GM21526 (cell line): ENCODE measurements around the gene KPNA5.
"Not testable (repeated sequence)": the region's sequence is repeated elsewhere in the genome, so short reads cannot be mapped to it uniquely, and the experiment has no call there.

ENCODE experiments used
- ATAC-seq: cut with Tn5 transposase; IDR thresholded peaks from one replicate; pipeline ENCODE4 v1.9.1; 2021; ENCODE audit warnings: moderate library complexity; ENCODE audit not compliant: unreplicated experiment, low FRiP score

Gene KPNA5

GRCh38 chr6:116680880-116681672 lies at the start of gene KPNA5:
Gene KPNA5, plus strand, starts transcription at chr6:116681211. Its CDS starts 124 bp downstream, at chr6:116681335.
- ATAC-seq = peak; percentile 95

- no peak for ATAC-seq
Observed at GRCh38 chr6:116631379-116631990, 49.5 kb upstream of the KPNA5 start.

GRCh38 chr6:116633685-116634084 lies 47.3 kb upstream of the KPNA5 start:
- ATAC-seq = no peak

DNA sequence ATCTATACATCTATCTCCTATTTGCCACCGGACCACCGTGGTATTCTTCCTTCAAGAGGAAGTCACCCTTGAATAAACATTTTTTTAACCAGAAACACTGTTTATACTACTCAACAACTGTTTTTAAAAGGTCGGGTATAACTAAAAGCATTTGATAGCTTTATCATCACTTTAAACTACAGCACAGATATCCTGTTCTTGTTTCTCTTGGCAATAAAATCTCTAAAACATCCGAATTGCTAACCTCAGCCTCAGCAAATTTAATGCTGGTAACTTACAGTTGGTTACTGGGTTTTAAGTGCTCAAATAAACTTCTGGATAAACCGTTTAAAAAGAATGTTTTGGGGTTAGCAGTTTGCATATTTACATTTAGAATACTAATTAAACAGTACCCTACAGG lies 32.9 kb upstream of the KPNA5 start:
- ATAC-seq = no peak

- ATAC-seq = no peak
Observed at GRCh38 chr6:116649129-116649528, 31.9 kb upstream of the KPNA5 start.

DNA sequence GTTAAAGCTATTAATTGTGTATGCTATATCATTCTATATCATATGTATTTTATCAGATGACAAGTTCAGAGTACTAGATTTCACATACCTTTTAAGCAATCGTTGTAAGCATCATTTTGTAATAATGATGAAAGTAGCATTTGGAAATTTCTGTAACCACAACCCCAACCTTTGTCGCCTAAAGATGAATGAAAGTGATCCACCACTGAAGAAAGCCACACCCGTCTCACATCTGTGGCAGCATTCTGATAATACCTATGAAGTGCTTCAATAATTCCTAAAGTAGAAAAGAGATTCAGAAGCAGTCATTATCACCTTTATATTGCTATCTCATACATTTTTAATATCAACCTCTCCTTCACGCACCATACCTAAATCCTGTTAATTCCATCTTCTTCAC lies 29.1 kb upstream of the KPNA5 start:
- ATAC-seq = no peak

DNA sequence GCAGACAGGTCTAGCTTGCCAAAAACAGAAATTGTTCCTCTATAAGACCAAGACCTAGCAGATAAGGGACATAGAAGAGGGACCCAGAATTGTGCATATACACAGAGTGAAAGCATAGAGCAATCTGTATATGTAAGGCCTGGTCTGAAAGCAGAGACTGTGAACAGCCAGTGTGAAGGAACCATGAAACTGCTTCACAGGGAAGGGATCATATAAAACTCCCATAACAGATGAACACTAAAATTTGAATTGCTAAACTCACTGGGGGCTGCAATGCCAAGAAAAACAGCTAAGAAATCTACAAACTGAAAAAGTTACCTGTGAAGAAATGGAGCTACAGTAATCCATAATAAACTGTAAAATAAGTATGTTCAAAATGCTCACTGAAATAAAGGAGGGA lies 19.4 kb upstream of the KPNA5 start:
- ATAC-seq = no peak

- no peak for ATAC-seq
Observed at GRCh38 chr6:116662202-116662601, 18.8 kb upstream of the KPNA5 start.

- ATAC-seq = no peak
Observed at GRCh38 chr6:116663308-116663707, 17.7 kb upstream of the KPNA5 start.

DNA sequence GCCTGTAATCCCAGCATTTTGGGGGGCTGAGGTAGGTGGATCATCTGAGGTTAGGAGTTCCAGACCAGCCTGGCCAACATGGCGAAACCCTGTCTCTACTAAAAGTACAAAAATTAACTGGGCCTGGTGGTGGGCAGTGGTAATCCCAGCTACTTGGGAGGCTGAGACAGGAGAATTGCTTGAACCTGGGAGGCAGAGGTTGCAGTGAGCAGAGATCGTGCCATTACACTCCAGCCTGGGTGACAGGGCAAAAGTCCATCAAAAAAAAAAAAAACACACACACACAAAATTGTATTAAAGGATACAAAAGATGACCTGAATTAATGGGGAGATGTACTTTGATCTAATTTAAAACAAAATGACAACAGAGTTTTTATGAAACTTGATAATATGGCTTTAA lies 16.8 kb upstream of the KPNA5 start:
- not testable (repeated sequence) for ATAC-seq

- ATAC-seq = no peak
Observed at GRCh38 chr6:116665464-116665863, 15.5 kb upstream of the KPNA5 start.

GRCh38 chr6:116666869-116667268 lies 14.1 kb upstream of the KPNA5 start:
- ATAC-seq = peak; percentile 45

GRCh38 chr6:116667623-116668022 lies 13.4 kb upstream of the KPNA5 start:
- peak; percentile 32 for ATAC-seq

DNA sequence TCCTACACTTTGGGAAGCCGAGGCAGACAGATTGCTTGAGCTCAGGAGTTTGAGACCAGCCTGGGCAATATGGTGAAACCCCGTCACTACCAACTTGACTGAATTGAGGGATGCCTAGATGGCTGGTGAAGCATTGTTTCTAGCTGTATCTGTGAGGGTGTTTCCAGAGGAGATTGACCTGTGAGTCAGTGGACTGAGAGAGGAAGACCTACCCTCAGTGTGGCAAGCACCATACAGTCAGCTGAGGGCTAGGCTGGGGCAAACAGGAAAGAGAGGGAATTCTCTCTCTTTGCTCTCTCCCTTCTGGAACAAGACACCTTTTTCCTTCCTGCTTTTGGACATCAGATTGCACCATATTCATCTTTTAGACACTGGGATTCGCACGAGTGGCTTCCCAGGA lies 8.7 kb upstream of the KPNA5 start:
- no peak for ATAC-seq

DNA sequence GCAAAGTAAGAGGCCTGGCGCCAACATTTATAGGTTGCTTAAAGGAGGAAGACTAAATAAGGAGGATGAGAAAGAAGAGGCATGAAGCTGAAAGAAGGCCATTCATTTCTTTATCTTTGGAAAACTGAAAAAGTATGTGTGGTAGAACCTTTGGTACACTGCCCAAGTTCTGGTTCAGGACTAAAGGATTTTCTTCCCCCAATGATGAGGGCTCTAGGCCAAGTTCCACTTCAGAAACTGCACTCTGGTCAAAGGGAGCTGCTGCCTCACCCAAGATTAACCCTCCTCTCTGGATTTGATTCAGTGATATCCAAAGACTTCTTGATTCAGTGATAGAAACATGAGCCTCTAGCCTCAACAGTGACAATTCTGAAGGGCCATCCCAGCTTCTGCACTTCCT lies 5.0 kb upstream of the KPNA5 start:
- ATAC-seq = no peak

- ATAC-seq = no peak
Observed at GRCh38 chr6:116682334-116682712, 1.3 kb downstream of the KPNA5 start.

- ATAC-seq = no peak
Observed at GRCh38 chr6:116685437-116685993, 4.5 kb downstream of the KPNA5 start.

DNA sequence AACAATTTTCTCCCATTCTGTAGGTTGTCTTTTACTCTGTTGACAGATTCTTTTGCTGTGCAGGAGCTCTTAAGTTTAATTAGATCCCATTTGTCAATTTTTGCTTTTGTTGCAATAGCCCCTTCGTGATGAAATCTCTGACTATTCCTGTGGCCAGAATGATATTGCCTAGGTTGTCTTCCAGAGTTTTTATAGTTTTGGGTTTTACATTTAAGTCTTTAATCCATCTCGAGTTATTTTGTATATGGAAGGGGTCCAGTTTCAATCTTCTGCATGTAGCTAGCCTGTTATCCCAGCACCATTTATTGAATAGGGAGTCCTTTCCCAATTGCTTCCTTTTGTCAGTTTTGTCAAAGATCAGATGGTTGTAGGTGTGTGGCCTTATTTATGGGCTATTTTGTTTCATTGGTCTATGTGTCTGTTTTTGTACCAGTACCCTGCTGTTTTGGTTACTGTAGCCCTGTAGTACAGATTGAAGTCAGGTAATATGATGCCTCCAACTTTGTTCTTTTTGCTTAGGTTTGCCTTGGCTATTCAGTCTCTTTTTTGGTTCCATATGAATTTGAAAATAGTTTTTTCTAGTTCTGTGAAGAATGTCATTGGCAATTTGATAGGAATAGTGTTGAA lies 5.6 kb downstream of the KPNA5 start:
- ATAC-seq = not testable (repeated sequence)

GRCh38 chr6:116691154-116691553 lies 10.1 kb downstream of the KPNA5 start:
- no peak for ATAC-seq

- not testable (repeated sequence) for ATAC-seq
Observed at GRCh38 chr6:116692873-116693272, 11.9 kb downstream of the KPNA5 start.

GRCh38 chr6:116693275-116693674 lies 12.3 kb downstream of the KPNA5 start:
- not testable (repeated sequence) for ATAC-seq
